Upper lobe of left lung (tissue), 6 donors: ENCODE data around the gene ZFHX3. TPM values are rescaled to one million over a fixed set of nuclear protein-coding genes. Genes with fewer than 3 reads are reported as not detected.

Experiments
- ATAC-seq, 2 donors: fragments of 200-7000 bp; cut with Tn5 transposase; one replicate each; pipeline ENCODE4 v1.9.1; 2022; ENCODE audit warnings: mild to moderate bottlenecking in 2 of 2, moderate library complexity in 2 of 2; ENCODE audit not compliant: low FRiP score in 2 of 2
- DNase-seq, 2 donors: peaks; one replicate each; pipeline ENCODE4 v3.0.0-alpha.2; 2019 to 2020
- H3K27ac ChIP-seq, 4 donors: fragments of 200-600 bp; sonication (generic); one replicate each; pipeline ENCODE4 v1.5.1; 2016 to 2019
- H3K27me3 ChIP-seq, 4 donors: fragments of 200-600 bp; sonication (generic); one replicate each; pipeline ENCODE4 v1.5.1; 2017 to 2019
- H3K36me3 ChIP-seq, 4 donors: fragments of 200-600 bp; sonication (generic); one replicate each; pipeline ENCODE4 v1.5.1; 2016 to 2019
- H3K4me1 ChIP-seq, 4 donors: fragments of 200-600 bp; sonication (generic); one replicate each; pipeline ENCODE4 v1.5.1; 2018 to 2019
- H3K4me3 ChIP-seq, 4 donors: fragments of 200-600 bp; sonication (generic); one replicate each; pipeline ENCODE4 v1.5.1; 2017 to 2019; ENCODE audit warnings: mild to moderate bottlenecking in 2 of 4, moderate library complexity in 1 of 4
- H3K9me3 ChIP-seq, 4 donors: fragments of 200-600 bp; sonication (generic); one replicate each; pipeline ENCODE4 v1.5.1; 2018 to 2019
- CTCF ChIP-seq, 6 experiments: fragments of 450-650 bp in 4 of 6; fragments of 200-600 bp in 2 of 6; sonication (generic) in 2 of 6; IDR thresholded peaks; one replicate each; pipeline ENCODE4 v1.5.1; 2016 to 2019; ENCODE audit warnings: antibody characterized with exemption in 6 of 6
- EP300 ChIP-seq, 4 donors: sonication (generic); formaldehyde crosslinking; IDR thresholded peaks; one replicate each; pipeline ENCODE4 v1.5.1; 2017; ENCODE audit warnings: antibody characterized with exemption in 4 of 4, control low read depth in 2 of 4
- POLR2A ChIP-seq, 4 donors: fragments of 450-650 bp; IDR thresholded peaks; one replicate each; pipeline ENCODE4 v1.5.1; 2016 to 2017; ENCODE audit warnings: antibody characterized with exemption in 4 of 4, mild to moderate bottlenecking in 2 of 4
- POLR2AphosphoS5 ChIP-seq, 2 donors: sonication (generic); formaldehyde crosslinking; IDR thresholded peaks; one replicate each; pipeline ENCODE4 v1.5.1; 2017; ENCODE audit warnings: antibody characterized with exemption in 2 of 2
- WGBS, 2 donors: methylation state at CpG; one replicate each; pipeline ENCODE4 v1.1.5; 2017 to 2018; 5-methylcytosine and 5-hydroxymethylcytosine counted together
- total RNA-seq, 6 donors: library from RNA; depleted of rRNA in 4 of 6; stranded (reverse); fragments of >200 nt in 4 of 6; gene quantifications; one replicate each; pipeline versions ENCODE4 v1.1.0 to v1.2.1, GENCODE V29; 2016 to 2021
- donor health status: DM: no; HTN: no; CAD: no; lungs with moderate emphysema.
- donor health status: DM: no; HTN: yes; CAD: no; lungs with severe emphysema.

Gene ZFHX3
- total RNA-seq, 6 donors from 2014 or later = 22.4 to 40.3 (median 27.0) TPM

DNA sequence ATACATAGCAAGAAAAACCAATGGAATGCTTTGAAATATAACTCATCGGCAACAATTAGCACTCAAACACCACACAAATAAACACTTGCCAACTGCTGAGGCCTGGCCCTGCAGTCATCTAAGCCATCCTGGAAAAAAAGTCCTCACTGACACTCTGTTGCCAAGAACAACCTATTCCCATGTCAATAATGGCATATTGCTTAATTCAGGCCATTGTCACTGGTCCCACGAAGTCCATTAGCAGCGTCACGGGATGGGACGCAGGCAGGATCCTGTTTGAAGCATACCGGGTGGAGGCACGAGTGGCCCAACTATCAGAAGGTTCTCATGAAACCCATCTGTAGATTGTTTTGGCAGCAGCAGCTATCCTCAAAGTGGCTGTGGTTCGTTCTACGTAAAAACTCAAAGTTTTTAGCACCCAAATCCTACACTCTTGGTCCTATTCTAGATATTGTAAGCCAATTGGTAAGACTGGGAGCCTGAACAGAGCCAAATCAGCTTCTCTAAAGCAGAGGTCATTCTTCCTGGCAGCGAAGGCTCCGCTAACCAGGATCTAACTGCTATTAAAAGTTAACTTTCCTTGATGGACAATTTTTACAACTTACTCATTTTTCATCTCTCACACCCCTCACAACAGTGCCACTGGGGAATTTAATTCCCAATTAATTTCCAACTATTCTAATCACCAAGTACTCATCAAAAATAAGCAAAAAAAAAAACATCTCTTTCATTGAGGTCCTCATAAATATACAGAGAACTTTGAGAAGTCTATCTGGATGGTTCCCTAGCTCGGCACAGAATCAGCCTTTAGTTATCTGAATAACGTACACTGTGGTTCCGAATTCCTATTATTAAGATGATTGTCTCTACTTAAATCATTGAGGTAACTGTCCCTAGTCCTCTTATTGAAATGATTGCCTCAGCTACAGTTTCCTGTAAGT is 91.5 kb downstream of the ZFHX3 start:
- TF ChIP-seq POLR2A (IDR thresholded peaks at IDR 0.05) = no peak
- no peak for TF ChIP-seq EP300 (IDR thresholded peaks at IDR 0.05)
- TF ChIP-seq POLR2AphosphoS5 (IDR thresholded peaks at IDR 0.05) = no peak
- no peak for TF ChIP-seq CTCF (IDR thresholded peaks at IDR 0.05)
- ATAC-seq (no peak), DNase-seq (no peak)
- H3K4me1 ChIP-seq = peaks cover 0 to 6% (median 3%) of the 10 kb centered on the region in 4 donors
- H3K27me3 ChIP-seq = no peaks in the 10 kb centered on the region
- H3K36me3 ChIP-seq = peaks cover 0 to 32% (median 16%) of the 10 kb centered on the region in 4 donors
- 93% methylated on average over 14 of the region's 14 CpGs for WGBS, 2 donors
- H3K4me3 ChIP-seq = no peak overlapping the region
- no peak overlapping the region for H3K27ac ChIP-seq
- H3K9me3 ChIP-seq = no peaks in the 10 kb centered on the region

DNA sequence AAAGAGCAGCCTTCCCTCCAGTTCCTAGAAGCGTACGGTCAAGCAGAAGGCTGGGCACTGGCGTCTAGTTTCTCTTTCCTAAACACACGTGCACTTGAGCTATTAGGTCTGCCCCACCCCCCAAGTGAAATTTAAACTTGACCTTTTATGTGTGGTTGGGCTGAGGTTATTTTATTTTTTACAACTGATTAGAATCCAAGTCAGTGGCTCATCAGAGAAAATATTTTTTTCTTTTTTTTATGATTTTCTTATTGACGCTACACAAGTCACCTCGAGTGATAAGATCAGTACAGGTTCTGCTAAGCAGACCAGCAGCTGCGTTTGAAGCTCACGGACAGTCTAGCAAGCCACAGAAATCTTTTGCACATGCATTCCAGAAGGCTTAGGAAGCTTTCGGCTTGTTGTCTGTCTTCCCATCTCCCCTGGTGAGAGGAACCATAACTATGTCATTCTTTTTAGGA is 95.1 kb downstream of the ZFHX3 start:
- no peak overlapping the region for H3K27ac ChIP-seq
- no peaks in the 10 kb centered on the region for H3K9me3 ChIP-seq
- DNase-seq = no peak
- no peaks in the 10 kb centered on the region for H3K27me3 ChIP-seq
- no peak overlapping the region for H3K4me3 ChIP-seq
- TF ChIP-seq CTCF (IDR thresholded peaks at IDR 0.05) (no peak), EP300 (IDR thresholded peaks at IDR 0.05) (no peak), POLR2AphosphoS5 (IDR thresholded peaks at IDR 0.05) (no peak), POLR2A (IDR thresholded peaks at IDR 0.05) (no peak)
- peak in 1 of 2 donors; percentile 62 for ATAC-seq
- WGBS, 2 donors = 74 to 75% methylated on average over 9 of the region's 9 CpGs
- H3K4me1 ChIP-seq = peaks cover 0 to 9% (median 5%) of the 10 kb centered on the region in 4 donors
- peaks cover 0 to 28% (median 14%) of the 10 kb centered on the region in 4 donors for H3K36me3 ChIP-seq

- WGBS, 2 donors = 85 to 86% methylated on average over 10 of the region's 10 CpGs
- Histone ChIP-seq H3K36me3 (peaks cover 0 to 24% (median 11%) of the 10 kb centered on the region in 4 donors), H3K4me1 (peaks cover 0 to 13% (median 7%) of the 10 kb centered on the region in 4 donors), H3K27ac (no peak overlapping the region), H3K4me3 (no peak overlapping the region), H3K9me3 (no peaks in the 10 kb centered on the region), H3K27me3 (no peaks in the 10 kb centered on the region)
- TF ChIP-seq POLR2A (IDR thresholded peaks at IDR 0.05) = no peak
- TF ChIP-seq POLR2AphosphoS5 (IDR thresholded peaks at IDR 0.05) = no peak
- TF ChIP-seq EP300 (IDR thresholded peaks at IDR 0.05) = no peak
- no peak for TF ChIP-seq CTCF (IDR thresholded peaks at IDR 0.05)
- DNase-seq (no peak), ATAC-seq (no peak)
Measured at GRCh38 chr16:72952404-72952803, 95.5 kb downstream of the ZFHX3 start.

- no peak overlapping the region for H3K4me3 ChIP-seq
- WGBS, 2 donors = 68 to 93% methylated on average over 3 of the region's 3 CpGs
- no peaks in the 10 kb centered on the region for H3K9me3 ChIP-seq
- H3K36me3 ChIP-seq = peaks cover 0 to 19% (median 10%) of the 10 kb centered on the region in 4 donors
- ATAC-seq (no peak), DNase-seq (no peak)
- no peak overlapping the region for H3K27ac ChIP-seq
- peaks cover 4 to 18% (median 8%) of the 10 kb centered on the region in 4 donors for H3K4me1 ChIP-seq
- no peaks in the 10 kb centered on the region for H3K27me3 ChIP-seq
- no peak for TF ChIP-seq EP300 (IDR thresholded peaks at IDR 0.05)
- no peak for TF ChIP-seq POLR2A (IDR thresholded peaks at IDR 0.05)
- no peak for TF ChIP-seq POLR2AphosphoS5 (IDR thresholded peaks at IDR 0.05)
- TF ChIP-seq CTCF (IDR thresholded peaks at IDR 0.05) = no peak
Measured at GRCh38 chr16:72951916-72952315, 96.0 kb downstream of the ZFHX3 start.
